GM12892 (cell line): ENCODE measurements around the gene MED15.

ENCODE experiments used
- POLR2AphosphoS5 ChIP-seq: IDR thresholded peaks from 2 replicates; pipeline ENCODE4 v1.6.1; 2011; ENCODE audit warnings: low read depth, low read length, control low read depth
- TAF1 ChIP-seq: IDR thresholded peaks from 2 replicates; pipeline ENCODE4 v1.6.1; 2011; ENCODE audit warnings: low read depth, mild to moderate bottlenecking, control low read depth, low read length, borderline replicate concordance

- TF ChIP-seq TAF1: no peak
- no peak for TF ChIP-seq POLR2AphosphoS5
Measured at GRCh38 chr22:20508815-20509271, 1.4 kb downstream of the MED15 start.
